ENCODE results near the gene PNPLA8.
A peak's percentile ranks its signal among the peaks of the same experiment; 100 is the strongest.
"Not testable (repeated sequence)": the region's sequence is repeated elsewhere in the genome, so short reads cannot be mapped to it uniquely, and the experiment has no call there.

The PNPLA8 gene

DNA sequence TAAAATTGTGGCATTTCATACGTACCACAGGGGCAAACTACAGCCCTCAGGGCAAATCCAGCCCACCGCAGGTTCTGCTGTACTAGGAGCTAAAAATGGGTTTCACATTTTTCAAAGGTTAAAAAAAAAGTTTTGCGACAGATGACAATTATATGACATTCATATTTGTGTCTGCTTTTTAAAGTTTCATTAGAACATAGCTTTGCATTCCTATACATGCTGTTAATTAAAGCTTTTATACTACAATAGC, 758 bp upstream of the PNPLA8 start:
- DNase-seq: no peak

DNA sequence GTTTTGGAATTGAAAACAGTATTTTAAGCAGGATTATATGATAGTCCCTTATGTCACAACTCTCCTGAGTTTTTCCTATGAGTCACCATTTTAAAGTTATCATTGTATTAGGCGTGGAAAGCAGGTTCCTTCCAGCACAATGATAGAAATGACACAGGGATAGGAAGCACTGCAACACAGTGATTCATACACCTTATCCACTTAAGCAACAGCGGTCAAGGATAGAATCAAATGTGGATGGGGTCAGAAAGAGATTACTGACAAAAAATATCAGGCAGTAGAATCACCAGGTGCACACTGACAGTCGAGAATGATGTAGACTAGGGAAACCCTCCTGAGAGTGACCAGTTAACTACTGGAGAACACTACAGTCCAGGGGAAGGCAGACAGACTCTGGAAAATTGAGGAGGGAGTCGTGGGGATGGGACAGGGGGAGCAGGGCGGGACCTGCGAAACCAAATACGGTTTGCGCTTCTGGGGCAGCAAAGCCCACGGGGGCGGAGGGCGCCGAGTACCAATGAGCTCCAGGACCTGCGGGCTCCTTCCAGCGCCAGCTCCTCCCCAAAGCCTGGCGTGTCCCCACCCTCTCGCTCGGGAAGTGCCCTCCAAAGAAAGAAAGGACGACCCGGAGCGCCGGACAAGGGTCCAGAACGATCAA, 479 bp downstream of the PNPLA8 start:
- DNase-seq: peak; percentile 20

DNA sequence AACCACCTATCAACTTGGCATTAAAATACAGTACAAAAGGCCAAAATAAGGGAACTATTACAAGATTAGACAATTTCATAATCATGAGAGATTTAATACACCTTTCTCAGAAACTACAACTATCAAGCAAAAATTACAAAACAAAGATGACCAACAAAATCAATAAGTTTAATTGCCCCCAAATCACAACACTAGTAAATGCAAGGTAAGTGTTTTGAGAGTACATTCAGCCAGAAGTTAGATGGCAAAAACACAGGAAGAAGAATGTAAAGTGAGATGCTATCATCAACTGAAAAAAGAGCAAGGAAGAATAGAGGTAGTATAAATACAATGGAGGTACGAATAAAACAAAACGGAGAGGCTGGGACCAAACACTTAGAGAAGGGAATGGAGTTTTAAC, 3.2 kb downstream of the PNPLA8 start:
- DNase-seq: no peak

DNA sequence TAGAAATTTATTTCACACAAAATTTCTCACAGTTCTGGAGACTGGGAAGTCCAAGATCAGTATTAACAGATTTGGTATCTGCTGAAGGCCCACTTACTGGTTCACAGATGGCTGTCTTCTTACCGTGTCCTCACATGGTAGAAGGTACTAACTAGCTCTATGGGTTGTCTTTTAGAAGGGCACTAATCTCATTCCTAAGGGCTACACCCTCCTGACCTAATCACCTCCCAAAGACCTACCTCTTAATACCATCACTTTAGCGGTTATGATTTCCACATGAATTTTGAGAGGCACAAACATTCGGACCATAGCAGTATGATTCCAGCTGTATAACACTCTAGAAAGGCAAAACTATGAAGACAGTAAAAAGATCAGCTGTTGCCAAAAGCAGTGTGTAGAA, 8.0 kb downstream of the PNPLA8 start:
- no peak for DNase-seq

DNA sequence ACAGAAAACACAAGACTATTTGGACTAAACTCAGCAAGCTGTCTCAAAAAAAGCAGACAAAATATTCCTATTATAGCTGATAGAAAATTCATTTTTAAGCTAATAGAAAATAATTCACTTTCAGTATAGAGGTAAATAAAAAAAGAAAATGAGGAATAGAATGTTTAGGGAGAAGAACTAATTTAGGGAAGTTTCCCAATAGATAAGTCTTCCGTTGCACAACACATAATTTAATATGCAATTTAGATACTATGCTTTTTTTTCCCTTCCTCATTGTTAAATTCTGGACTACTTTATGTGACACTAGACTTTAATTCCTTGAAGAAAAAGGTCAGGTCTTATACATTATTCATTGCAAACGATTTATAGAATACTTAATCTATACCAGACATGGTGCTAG, 10.3 kb downstream of the PNPLA8 start:
- DNase-seq: no peak

DNA sequence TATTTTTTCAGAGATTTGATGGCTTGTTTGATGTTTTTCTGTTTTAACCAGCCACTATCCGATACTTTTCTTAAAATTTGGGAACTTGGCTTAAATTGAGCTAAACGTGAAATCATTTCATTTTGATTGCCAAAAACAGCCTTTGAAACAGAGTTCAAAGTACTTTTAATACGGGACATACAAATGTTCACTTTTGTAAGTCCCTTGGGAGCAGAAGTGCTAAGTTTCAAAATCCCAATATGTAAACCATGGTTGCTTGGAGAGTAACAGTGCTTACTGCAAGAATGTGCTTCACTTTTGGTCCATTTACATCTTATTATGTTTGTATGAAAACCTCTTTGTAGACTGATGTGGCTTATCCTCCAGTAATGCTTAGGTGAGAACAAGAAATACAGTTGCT, 10.9 kb downstream of the PNPLA8 start:
- DNase-seq: no peak

DNA sequence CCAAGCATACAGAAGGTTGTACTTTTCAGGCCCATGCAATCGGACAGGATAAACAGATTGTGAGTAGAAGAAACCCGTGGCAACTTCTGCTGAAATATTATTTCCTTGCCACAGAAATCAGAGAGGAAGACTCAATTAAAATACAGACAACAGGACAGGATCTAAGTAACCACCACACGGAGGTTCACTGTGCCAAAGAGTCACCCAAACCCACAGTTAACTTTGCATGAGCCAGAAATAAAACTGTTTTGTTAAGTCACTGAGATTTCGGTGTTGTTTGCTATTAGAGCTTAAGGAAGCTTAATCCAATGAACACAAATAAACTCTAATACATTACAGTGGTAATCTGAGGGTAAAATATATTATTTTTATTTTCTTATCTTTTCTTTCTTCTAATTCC, 14.0 kb downstream of the PNPLA8 start:
- DNase-seq: no peak

DNA sequence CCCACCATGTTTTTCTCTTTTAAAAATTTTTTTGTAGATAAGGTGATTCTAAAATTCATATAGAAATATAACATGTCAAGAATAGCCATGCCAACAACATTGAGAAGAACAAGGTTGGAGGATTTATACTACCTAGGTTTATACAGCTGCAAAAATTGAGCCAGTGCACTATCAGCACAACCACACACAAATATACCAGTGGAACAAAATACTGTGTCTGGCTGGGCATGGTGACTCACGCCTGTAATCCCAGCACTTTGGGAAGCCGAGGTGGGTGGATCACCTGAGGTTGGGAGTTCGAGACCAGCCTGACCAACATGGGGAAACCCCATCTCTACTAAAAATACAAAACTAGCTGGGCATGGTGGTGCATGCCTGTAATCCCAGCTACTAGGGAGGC, 21.4 kb downstream of the PNPLA8 start:
- not testable (repeated sequence) for DNase-seq

DNA sequence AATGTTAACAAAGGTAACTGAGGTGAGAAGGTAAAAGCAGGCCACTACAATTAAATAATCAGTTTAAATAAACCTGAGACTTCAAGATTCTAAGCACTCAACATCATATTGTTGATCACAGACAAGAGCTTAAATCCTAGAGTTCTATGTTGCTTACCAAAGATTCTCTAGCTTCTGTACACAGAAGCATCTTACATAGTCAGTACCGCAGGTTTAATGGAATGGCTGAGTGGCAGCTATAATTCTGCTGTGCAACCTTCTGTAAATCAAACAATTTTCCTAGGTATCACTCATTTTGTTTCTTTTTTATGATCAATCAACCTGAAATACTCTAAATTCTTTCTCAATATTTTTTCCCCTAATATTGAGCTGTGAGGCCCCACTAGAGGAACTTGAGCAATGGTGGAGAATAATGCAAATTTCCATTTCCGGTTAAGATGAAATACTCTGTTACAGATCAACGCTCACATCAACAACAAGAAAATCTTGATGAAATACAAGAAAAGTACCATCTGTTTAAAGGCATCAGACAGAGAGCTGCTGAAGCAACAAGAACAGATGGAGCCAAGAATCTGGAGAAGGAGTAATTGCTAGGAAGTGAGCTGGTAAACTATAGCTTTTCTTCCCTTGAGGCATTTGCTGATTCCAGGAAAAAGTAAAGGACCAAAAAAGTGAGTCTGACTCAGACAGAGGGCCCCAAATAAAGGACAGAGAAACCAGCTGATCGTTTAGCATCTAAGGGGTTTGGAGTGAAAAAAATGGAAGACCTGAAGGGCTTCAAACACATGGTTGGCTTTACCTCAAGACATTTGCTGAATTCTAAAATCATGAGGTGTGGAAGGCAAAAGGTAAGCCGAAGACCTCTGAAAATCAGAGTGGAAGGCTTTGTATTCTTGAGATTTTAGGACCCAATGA, 22.6 kb downstream of the PNPLA8 start:
- DNase-seq: no peak

DNA sequence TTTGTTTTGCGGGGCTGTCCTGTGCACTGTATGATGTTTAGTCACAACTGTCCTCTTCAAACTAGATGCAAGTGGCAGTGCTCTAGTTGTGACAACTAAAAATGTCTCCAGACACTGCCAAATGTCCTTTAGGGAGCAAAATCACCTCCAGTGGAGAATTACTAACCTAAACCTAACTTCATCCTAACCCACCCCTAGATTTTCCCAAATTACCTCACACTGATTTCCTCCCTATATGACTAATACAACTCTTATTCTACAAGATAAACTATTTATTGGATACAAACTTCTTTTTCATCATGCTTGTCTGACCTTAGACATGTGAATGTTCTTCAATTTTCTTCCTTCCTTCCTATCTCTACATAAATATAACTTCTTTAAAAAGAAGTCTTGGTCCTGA, 26.4 kb downstream of the PNPLA8 start:
- no peak for DNase-seq

DNA sequence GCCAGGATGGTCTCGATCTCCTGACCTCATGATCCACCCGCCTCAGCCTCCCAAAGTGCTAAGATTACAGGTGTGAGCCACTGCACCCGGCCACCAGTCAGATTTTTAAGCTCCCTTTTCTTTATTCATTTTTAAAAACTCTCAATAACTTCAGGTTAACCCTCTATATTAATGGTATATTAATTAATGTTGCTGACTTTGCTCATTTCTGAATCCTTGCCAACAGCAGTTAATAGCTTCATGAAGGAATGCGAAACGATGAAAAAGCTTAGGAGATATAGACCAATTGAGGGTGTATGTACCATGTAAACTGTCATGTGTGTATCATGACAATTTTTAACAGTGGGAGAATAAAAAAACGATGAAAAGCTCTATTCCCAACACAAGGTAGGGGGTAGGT, 27.5 kb downstream of the PNPLA8 start:
- no peak for DNase-seq

DNA sequence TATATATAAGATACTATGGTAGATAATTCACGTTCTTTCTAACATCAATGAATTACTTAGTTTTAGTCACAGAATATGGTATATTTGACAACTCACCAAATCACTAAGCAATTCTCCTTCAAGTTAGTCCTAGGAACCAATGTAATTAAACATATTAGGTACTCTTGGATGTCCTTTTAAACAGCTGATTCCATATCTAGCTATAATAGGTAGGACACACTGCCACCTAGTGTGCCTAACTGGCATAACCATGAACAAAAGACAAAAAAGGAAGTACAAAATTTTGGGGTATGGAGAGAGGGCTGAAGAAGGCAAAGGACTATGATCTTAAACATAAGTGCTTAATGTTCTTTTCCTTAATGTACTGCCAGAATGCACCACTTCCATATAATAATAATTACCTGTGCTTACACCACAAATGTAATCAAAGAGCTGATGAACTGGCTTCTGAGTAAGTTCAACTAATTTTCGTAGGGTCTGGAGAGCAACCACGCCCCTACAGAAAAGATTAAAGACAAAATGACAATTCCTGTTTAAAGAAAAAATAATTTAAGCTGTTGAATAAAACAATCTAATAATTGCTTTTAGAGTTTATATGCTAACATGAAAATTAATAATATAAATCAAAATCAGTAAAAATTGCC, 28.7 kb downstream of the PNPLA8 start:
- DNase-seq: peak; percentile 11

DNA sequence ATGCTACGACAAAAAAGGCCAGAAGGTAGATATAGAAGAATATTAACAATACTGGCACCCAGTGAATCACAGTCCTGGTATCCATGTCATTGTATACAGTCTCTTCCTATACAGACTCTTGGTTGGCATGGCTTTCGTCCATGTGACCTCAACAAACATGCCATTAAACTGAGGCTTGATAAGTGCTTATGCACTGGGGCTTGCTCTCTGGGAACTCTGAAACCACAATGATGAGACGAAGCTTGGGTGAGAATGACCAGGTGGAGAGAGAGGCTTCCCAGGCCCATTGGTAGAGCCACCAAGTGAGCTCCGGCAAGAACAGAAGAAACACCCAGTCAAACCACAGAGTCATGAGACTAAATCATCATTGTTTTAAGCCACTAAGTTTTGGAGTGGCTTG, 33.2 kb downstream of the PNPLA8 start:
- DNase-seq: no peak

DNA sequence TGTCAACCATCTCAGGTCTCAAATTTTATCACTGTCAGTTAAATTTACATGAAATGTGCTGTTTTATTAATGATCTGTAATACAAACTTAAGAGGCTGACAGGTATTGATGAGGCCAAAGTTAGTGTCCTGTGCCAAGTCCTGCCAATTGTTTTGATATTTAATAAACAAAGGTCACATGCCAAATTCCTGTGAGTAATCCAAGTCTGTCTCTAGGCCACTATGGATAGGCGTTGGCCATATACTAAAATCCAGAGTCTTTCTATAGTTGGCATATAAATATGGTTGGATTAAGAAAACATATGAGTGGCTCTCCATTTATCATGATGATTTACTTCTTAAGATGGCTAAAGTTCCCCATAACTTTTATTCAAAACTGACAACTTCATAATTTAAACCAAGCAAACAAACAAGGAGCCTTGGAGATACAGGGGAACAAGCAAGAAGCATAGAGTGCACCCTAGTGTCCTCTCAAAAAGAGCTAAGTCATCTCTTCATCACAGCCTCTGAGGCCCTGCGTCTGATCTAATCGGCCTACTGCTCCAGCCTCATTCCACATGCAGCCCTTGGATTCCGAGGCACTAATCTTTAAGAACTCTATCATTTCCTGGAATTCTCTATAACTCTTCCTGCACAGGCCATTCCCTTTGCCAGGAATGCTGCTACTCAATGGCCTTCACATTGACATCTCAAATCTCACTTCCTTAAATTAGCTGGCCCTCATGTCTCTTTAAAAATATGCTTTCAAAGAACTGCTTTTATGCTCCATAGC, 37.0 kb downstream of the PNPLA8 start:
- no peak for DNase-seq

DNA sequence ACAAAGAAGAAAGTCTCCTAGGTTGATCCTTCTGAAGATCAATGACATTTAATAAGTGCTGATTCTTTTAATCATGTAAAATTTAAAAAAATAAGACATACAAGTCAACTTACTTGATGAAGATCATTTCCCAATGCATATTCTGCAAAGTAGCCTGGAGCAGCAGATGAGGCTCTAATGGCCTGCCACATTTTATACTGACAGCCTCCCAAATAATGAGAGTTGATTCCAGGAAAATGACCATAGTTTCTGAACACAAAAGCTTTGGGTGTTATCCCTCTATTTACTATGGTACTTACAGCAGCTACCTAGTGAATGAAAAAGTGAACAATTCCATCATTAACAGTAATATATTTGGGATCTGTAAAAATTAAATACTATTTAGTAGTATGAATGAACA, 38.3 kb downstream of the PNPLA8 start:
- DNase-seq: no peak

DNA sequence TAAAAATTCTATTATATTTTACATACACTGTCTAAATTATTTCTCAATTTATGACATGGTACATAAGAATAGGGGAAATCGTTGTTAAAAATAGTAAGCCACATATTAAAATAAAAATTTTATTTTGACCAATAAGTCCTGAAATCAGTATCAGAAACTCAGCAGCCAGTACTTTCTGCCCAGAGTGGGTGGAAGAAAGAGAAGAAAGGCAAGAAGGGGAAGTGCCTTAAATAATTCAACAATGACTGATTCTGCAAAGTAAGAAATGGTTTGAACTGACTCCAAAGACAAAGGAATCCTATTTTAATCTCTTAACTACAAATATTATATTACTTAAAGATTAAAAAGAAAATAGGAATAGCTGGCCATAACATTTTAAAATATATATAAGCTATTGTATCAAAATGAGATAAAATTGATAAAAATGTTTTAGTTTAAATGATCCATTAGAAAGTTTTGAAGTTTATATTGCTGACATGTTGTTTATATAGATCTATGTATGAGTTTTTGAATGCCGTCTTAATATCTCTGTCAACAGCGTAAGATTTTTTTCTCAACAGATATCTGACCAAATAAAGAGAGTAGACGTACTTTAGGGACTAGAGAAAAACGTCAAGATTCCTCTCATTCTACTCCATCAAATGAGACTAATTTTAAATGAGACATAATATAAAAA, 39.5 kb downstream of the PNPLA8 start:
- DNase-seq: no peak

DNA sequence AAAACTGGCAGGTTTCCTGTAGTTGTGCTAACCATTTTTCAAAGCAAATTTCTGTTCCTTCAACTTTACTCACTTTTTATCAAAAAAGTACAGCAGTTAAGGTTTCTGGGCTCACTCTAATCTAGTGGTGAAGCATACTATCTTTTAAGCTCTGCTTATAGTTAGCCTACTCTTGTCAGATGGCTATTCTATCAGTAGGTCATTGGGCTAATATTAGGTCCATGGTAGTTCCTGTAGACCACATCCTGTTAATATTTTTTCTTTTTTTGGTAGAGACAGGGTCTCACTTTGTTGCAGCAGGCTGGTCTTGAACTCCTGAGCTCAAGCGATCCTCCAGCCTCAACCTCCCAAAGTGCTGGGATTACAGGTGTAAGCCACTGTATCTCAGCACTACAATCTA, 41.8 kb downstream of the PNPLA8 start:
- DNase-seq: no peak

DNA sequence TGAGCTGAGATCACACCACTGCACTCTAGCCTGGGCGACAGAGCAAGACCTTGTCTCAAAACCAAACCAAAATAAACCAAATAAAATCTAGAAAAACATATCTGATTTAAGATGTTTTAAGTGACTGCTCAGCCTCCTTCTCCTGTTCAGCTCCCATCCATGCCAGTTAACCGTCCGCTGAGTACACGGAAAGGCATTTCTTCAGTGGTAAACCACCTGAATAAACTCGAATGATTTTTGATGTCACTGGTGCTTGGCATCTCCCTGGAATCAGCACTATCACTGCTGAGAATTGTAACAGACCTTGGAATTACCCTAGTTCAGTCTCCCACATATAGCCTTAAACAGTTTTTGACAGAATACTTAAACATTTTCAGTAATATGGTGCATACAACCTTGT, 45.6 kb downstream of the PNPLA8 start:
- no peak for DNase-seq

DNA sequence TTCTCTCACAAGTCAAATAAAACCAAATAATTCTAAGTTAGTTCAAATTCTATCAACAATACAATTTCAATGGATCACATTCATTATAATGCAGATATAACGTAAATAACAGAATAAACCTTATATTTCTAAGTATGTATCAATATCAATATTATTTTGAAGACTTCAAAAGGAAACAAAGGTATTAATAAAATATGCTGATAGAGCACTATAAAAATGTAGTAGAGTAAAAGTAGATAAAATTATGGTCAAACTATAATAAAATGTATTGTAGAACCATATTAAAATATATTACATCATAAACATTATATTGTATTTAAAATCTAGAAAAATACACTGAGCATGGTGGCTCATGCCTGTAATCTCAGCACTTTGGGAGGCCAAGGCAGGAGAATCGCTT, 46.2 kb downstream of the PNPLA8 start:
- no peak for DNase-seq

DNA sequence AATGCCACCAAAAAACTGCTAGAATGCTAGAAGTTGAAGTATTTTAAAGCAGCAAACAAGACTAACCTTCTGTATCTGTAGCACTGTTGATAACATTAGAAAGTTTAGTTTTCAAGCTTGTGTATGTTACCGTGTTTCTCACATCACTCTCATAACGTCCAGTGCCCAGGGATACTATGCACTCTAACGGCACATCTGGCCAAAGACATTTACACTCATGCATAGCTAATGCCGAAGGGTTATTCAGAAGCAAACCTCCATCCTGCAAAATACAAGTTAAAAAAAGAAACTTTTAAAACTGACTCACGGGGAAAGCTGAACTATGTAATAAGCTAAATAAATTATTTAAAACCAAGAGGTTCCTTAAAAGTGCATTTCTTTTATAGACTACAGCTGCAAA, 46.8 kb downstream of the PNPLA8 start:
- DNase-seq: no peak

DNA sequence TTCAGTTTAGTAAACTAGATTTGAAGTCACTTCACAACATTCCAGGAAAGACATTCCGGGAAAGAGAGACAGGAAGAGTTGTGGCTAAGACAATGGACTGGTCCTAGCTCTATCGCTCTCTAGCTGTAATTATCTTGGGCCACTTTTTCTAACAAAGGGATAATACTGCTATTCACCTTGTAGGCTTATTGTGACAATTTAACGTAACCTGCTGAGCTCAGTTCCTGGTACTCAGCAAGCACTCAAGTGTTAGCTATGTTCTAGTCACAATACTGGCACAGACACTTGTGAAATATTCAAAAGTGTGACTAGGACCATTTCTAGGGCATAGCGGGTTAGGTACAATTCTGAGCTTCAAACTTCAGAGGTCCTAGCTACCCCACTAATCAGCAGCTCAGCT, 57.7 kb downstream of the PNPLA8 start:
- DNase-seq: no peak

DNA sequence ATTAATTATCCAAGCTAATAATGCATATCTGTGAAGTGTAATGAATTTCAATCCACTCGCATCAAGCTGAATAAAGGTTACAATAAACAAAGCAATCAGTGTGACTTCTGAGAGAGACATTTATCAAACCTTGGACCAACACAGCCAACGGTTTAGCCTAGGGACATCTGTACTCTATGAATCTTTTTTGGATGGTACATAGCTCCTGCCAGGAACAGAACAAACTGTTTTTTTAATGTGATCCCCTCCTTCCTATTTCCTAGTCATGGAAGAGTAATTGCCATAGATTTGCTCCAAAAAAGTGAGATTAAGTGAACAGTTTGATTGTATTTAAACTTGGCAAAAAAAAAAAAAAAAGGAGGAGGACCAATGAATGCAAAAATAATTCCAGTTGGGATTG, 58.5 kb downstream of the PNPLA8 start:
- no peak for DNase-seq

DNA sequence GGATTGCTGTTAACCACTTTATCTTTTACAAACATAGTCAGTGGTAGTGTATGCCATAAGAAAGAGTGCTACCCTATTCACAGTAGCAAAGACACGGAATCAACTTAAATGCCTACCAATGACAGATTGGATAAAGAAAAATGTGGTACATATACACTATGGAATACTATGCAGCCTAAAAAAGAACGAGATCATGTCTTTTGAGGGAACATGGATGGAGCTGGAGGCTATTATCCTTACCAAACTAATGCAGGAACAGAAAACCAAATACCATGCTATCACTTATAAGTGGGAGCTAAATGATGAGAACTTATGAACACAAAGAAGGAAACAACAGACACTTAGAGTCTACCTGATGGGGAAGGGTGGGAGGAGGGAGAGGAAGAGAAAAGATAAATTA, 59.6 kb downstream of the PNPLA8 start:
- DNase-seq: not testable (repeated sequence)
